Stimulated activated CD4-positive, alpha-beta T cell treated with anti-CD3 and anti-CD28 coated beads, Interleukin-2, amount 100 ng/mL, for 24 hours (primary cell): Measurements from ENCODE around the gene SALL4.

Experiments
- DNase-seq, 2 donors: peaks; one replicate each; pipeline ENCODE4 v3.0.0-alpha.2; 2020

SALL4 gene

GRCh38 chr20:51734876-51735720 lies 67.2 kb downstream of the SALL4 start:
- DNase-seq: no peak

GRCh38 chr20:51733070-51733469 lies 69.3 kb downstream of the SALL4 start:
- no peak for DNase-seq
